ENCODE data around the gene IPO4. TPM values are rescaled to one million over a fixed set of nuclear protein-coding genes. Genes with fewer than 3 reads are reported as not detected.

Gene IPO4
- total and polyA plus RNA-seq, 9 of the 15 experiments (the other 6 are each of a cell fraction or from before 2014, with no cell fraction given) = 7.3 to 122 (median 31.8) TPM

GRCh38 chr14:24176599-24176998, 12.0 kb downstream of the IPO4 start (continued):
- TF ChIP-seq TFE3 (CRISPR knock-in tag; IDR thresholded peaks at IDR 0.05) (no peak), ZNF263 (CRISPR knock-in tag; IDR thresholded peaks at IDR 0.05; ENCODE audit: borderline replicate concordance) (no peak), SMAD2 (IDR thresholded peaks at IDR 0.05; ENCODE audit: low read depth, low read length) (no peak), RNF2 (IDR thresholded peaks at IDR 0.05) (no peak), IFI16 (CRISPR knock-in tag; IDR thresholded peaks at IDR 0.05) (no peak), ZKSCAN1 (IDR thresholded peaks at IDR 0.05; ENCODE audit: low read depth, low read length) (no peak), ZMIZ1 (IDR thresholded peaks at IDR 0.05; ENCODE audit: low read depth in 2 of 2, low read length in 2 of 2) (no peak), ZNF277 (CRISPR knock-in tag; IDR thresholded peaks at IDR 0.05; ENCODE audit: borderline replicate concordance) (no peak)
